HAP-1 (cell line): Measurements from ENCODE around the gene CLASP1.
"Not testable (repeated sequence)": the region's sequence is repeated elsewhere in the genome, so short reads cannot be mapped to it uniquely, and the experiment has no call there.

Source experiments
- DNase-seq, 2 experiments: peaks; one replicate each; pipeline ENCODE4 v3.0.0-alpha.2; 2016 to 2020; ENCODE audit warnings: low spot score in 2 of 2
- H3K27me3 ChIP-seq: fragments of 250-450 bp; sonication (Bioruptor Pico); 2 replicates; pipeline ENCODE4 v1.5.1; 2020; ENCODE audit warnings: low read depth, mild to moderate bottlenecking, moderate library complexity
- H3K36me3 ChIP-seq: fragments of 250-450 bp; sonication (Bioruptor Pico); replicated peaks from 2 replicates; pipeline ENCODE4 v1.5.1; 2020; ENCODE audit warnings: mild to moderate bottlenecking
- H3K4me1 ChIP-seq: fragments of 250-450 bp; sonication (Bioruptor Pico); 2 replicates; pipeline ENCODE4 v1.5.1; 2020; ENCODE audit warnings: mild to moderate bottlenecking
- H3K4me3 ChIP-seq: fragments of 250-450 bp; sonication (Bioruptor Pico); 2 replicates; pipeline ENCODE4 v1.5.1; 2020; ENCODE audit warnings: mild to moderate bottlenecking, moderate library complexity
- H3K9me3 ChIP-seq: fragments of 250-450 bp; sonication (Bioruptor Pico); 2 replicates; pipeline ENCODE4 v1.5.1; 2020; ENCODE audit warnings: mild to moderate bottlenecking, moderate library complexity
- in situ Hi-C: fragments of 300-500 bp; cut with MboI; formaldehyde crosslinking; loops from 3 replicates; pipeline ENCODE4 v1.14.3; 2020; ENCODE audit warnings: low sequenced_read_pairs, inconsistent platforms, mixed read lengths

The CLASP1 gene

DNA sequence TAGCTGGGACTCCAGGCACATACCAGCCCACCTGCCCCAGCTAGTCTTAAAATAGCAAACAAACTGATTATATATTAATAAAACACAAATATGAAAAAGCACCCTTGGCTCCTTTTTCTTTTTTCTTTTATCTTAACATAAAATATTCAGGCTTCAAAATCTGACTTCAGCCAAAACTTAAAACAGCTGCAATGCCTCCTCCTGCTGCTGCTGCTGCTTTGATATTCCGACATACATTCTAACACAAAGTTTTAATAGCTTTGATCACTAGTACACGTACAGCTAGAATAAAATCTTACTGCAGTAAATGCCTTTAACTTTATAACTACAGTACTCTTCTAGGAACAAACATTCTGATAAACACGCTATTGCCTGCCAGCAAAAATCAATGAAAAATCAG, 190.0 kb downstream of the CLASP1 start:
- H3K4me1 ChIP-seq, result peaks cover 5% of the 10 kb centered on the region; the same call in 1 of the 2 replicates
- H3K27me3 ChIP-seq, result no peaks in the 10 kb centered on the region
- no peaks in the 10 kb centered on the region for H3K9me3 ChIP-seq
- no peak for DNase-seq
- H3K4me3 ChIP-seq, result no peak overlapping the region
- in situ Hi-C loops, result no loop called here
- peaks cover 6% of the 10 kb centered on the region for H3K36me3 ChIP-seq

DNA sequence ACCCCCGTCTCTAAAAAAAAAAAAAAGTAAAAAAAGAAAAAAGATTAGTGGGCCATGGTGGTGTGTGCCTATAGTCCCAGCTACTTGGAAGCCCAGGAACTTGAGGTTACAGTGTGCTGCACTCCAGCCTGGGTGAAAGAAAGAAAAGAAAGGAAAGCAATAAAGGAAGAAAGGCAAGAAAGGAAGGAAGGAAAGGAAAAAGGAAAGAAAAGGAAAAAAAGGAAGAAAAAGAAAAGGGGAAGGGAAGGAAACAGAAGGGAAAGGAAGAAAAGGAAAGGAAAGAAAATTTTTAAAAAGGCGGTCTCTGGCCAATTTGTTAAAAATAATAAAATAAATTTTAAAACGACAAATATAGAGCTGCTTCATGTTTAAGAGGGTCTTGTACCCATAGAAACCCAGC, 192.9 kb downstream of the CLASP1 start:
- peaks cover 11% of the 10 kb centered on the region for H3K36me3 ChIP-seq
- peaks cover 5% of the 10 kb centered on the region for H3K4me1 ChIP-seq
- in situ Hi-C loops, result no loop called here
- no peaks in the 10 kb centered on the region for H3K27me3 ChIP-seq
- no peak for DNase-seq
- no peak overlapping the region for H3K4me3 ChIP-seq
- no peaks in the 10 kb centered on the region for H3K9me3 ChIP-seq

GRCh38 chr2:121455446-121455845, 193.8 kb downstream of the CLASP1 start:
- Histone ChIP-seq H3K36me3 (peaks cover 18% of the 10 kb centered on the region), H3K27me3 (no peaks in the 10 kb centered on the region), H3K4me3 (no peak overlapping the region), H3K9me3 (no peaks in the 10 kb centered on the region), H3K4me1 (peaks cover 2% of the 10 kb centered on the region)
- DNase-seq, result no peak
- in situ Hi-C loops, result no loop called here

DNA sequence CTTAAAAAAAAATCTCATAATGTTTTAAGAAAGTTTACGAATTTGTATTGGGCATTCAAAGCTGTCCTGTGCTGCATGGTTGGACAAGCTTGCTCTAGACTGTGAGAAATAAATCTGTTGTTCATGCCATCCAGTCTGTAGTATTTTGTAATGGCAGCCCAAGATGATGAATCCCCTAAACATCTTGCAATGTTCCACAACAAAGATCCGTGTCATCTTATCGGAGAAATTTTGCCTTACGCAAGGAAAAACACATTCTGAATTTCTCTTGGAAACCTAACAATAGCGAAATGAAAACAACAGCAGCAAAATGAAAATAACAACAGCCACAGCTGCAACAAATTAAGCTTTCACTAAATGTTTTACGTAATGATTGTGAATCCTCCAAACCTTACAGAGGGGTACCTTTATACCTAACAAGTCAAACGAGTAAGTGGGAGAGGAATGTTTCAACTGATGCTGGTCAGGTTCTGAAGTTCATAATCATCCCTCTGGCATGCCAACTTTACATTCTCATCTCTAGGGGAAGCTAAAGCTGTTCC, 194.6 kb downstream of the CLASP1 start:
- Histone ChIP-seq H3K9me3 (no peaks in the 10 kb centered on the region), H3K27me3 (no peaks in the 10 kb centered on the region), H3K4me3 (no peak overlapping the region), H3K36me3 (peaks cover 23% of the 10 kb centered on the region), H3K4me1 (no peaks in the 10 kb centered on the region; the same call in 1 of the 2 replicates)
- in situ Hi-C loops, result no loop called here
- no peak for DNase-seq

- Histone ChIP-seq H3K36me3 (peaks cover 47% of the 10 kb centered on the region), H3K27me3 (no peaks in the 10 kb centered on the region), H3K4me3 (no peak overlapping the region), H3K4me1 (no peaks in the 10 kb centered on the region; the same call in 1 of the 2 replicates), H3K9me3 (no peaks in the 10 kb centered on the region)
- no peak for DNase-seq
- in situ Hi-C loops, result no loop called here
Observed at GRCh38 chr2:121451398-121451797, 197.9 kb downstream of the CLASP1 start.

DNA sequence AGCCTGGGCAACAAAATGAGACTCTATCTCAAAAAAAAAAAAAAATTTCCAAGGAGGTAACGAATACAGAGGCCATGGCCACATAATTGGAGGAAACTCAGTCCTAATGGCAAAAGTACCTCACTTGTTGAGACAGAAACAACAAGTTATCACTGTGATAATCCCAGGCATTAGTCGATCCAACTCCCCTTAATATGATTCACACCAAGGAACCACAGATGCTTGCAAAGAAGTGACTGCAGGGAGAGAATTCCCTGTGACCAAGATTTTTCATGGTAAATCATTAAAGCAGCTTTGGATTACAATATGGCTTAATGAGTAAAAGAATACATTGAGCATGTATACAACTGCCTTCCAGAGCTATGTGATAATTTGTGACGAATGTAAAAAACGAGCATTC, 199.0 kb downstream of the CLASP1 start:
- Histone ChIP-seq H3K4me3 (no peak overlapping the region), H3K36me3 (peaks cover 56% of the 10 kb centered on the region), H3K9me3 (no peaks in the 10 kb centered on the region), H3K27me3 (no peaks in the 10 kb centered on the region), H3K4me1 (no peaks in the 10 kb centered on the region; the same call in 1 of the 2 replicates)
- in situ Hi-C loops, result no loop called here
- no peak for DNase-seq

DNA sequence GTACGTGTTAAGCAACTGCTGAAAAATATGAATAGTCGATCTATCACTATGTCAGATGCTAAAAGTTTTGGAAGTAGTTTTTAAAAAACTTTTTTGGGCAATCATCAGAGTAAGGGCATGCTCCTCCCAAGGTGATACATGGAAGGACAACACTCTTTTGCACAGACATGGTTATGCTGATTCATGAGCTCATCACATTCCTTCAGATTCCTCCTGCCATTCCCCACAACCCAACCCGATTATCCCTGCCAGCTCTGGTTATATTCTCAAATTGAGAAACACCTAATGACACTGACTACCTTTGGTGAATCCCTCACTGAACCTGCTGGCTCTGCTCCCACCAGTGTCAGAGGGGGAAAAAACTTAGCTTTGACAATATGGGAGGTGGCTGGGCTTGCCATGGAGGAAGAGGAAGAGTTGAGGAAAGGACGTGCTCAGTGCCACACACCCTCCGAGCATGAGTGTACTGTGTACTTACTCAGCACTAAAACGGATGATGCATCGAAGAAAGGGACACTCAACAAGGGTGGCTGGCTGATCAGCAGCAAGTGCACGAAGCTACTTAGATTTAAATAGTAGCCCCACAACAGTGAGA, 202.5 kb downstream of the CLASP1 start:
- Histone ChIP-seq H3K4me3 (no peak overlapping the region), H3K36me3 (peaks cover 71% of the 10 kb centered on the region), H3K4me1 (no peaks in the 10 kb centered on the region), H3K27me3 (no peaks in the 10 kb centered on the region), H3K9me3 (no peaks in the 10 kb centered on the region)
- no peak for DNase-seq
- in situ Hi-C loops, result no loop called here

DNA sequence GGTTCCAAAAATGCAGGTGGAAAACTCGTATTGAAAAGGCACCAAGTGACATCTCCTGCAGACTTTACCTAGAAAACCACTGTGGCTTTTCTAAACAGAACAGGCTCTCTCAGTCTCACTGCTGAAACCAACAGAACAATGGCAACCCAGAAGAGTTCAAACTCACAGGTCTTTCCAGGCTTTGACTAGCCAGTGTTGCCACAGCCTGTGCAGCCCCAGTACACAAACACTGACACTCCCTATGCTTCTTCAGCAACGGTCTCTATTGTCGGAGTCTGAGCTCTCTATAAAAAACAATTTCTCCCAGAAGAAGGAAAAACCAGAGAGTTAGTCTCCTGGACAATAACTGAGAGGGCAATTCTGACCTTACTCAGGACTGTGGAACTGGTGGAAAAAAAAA, 206.4 kb downstream of the CLASP1 start:
- DNase-seq, result no peak
- in situ Hi-C loops, result no loop called here
- Histone ChIP-seq H3K36me3 (peaks cover 47% of the 10 kb centered on the region), H3K27me3 (no peaks in the 10 kb centered on the region), H3K9me3 (no peaks in the 10 kb centered on the region), H3K4me1 (no peaks in the 10 kb centered on the region), H3K4me3 (no peak overlapping the region)

DNA sequence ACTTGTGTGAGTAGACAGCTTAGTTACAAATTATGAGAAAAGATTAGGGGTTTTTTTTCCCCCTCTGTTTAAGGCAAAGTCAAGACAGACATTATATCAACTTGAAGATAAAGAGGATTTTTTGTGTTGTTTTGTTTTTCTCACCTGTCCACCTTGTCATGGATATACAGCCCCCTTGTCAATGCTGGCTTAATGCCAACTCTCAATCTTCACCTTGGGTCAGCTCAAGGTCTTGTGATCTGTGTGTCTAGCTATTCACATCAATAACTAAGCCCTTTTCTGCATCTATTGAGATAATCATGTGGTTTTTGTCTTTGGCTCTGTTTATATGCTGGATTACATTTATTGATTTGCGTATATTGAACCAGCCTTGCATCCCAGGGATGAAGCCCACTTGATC, 211.0 kb downstream of the CLASP1 start:
- H3K36me3 ChIP-seq, in situ Hi-C loops, DNase-seq, H3K27me3 ChIP-seq, H3K9me3 ChIP-seq, H3K4me3 ChIP-seq, H3K4me1 ChIP-seq: not testable (repeated sequence)

DNA sequence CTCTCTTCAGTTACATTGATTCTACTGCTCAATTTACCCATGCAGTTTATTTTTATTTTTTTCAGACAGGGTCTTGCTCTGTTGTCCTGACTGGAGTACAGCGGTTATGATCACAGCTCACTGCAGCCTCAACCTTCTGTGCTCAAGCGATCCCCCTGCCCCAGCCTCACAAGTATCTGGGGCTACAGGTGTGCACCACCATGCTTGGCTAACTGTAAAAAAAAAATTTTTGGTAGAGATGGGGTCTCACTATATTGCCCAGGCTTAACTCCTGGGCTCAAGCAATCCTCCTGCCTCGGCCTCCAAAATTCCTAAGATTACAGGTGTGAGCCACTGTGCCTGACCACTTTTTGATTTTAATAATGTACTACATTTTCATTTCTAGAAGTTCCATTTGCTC, 212.3 kb downstream of the CLASP1 start:
- no peaks in the 10 kb centered on the region for H3K27me3 ChIP-seq
- DNase-seq, result no peak
- no peaks in the 10 kb centered on the region for H3K4me1 ChIP-seq
- in situ Hi-C loops, result no loop called here
- H3K4me3 ChIP-seq, result no peak overlapping the region
- H3K9me3 ChIP-seq, result no peaks in the 10 kb centered on the region
- peaks cover 6% of the 10 kb centered on the region; the same call in 1 of the 2 replicates for H3K36me3 ChIP-seq

DNA sequence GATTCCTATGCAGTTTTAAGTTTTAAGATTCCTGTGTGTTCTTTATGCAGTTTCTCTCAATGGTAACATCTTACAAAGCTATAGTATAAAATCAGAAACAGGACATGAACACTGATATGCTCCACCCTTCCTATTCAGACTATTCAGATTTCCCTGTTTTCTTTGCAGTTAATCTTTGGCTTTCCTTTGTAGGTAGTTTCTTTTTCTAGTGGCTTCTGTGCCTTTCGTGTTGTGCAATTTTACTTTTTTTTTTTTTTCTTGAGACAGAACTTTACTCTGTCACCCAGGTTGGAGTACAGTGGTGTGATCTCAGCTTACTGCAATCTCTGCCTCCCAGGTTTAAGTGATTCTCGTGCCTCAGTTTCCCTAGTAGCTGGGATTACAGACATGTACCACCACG, 213.5 kb downstream of the CLASP1 start:
- peaks cover 6% of the 10 kb centered on the region; the same call in 1 of the 2 replicates for H3K36me3 ChIP-seq
- no peaks in the 10 kb centered on the region for H3K9me3 ChIP-seq
- no peaks in the 10 kb centered on the region for H3K27me3 ChIP-seq
- H3K4me1 ChIP-seq, result no peaks in the 10 kb centered on the region
- in situ Hi-C loops, result no loop called here
- H3K4me3 ChIP-seq, result no peak overlapping the region
- DNase-seq, result no peak

DNA sequence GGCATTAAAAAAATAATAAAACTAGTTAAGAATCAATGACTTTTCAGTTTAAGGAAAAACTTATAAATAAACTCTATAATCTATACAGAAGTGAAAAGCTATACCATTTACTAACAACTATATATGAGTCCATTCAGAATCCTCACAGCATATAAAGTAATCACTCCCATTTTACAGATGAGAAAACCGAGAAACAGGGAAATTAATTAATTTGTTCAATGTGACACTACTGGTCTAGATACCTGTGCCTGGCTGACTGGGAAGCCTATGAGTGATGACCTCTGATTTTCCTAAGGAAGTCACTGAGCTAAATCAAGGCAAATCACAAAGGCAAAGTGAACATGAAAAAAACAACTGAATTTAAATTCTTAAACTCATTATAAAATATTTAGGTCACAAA, 218.0 kb downstream of the CLASP1 start:
- Histone ChIP-seq H3K4me3 (no peak overlapping the region), H3K9me3 (no peaks in the 10 kb centered on the region), H3K36me3 (peaks cover 10% of the 10 kb centered on the region), H3K27me3 (no peaks in the 10 kb centered on the region), H3K4me1 (peaks cover 9% of the 10 kb centered on the region; the same call in 1 of the 2 replicates)
- DNase-seq, result no peak
- in situ Hi-C loops, result no loop called here

- Histone ChIP-seq H3K27me3 (no peaks in the 10 kb centered on the region), H3K4me3 (no peak overlapping the region), H3K9me3 (no peaks in the 10 kb centered on the region), H3K36me3 (peaks cover 10% of the 10 kb centered on the region), H3K4me1 (peaks cover 9% of the 10 kb centered on the region; the same call in 1 of the 2 replicates)
- in situ Hi-C loops, result no loop called here
- no peak for DNase-seq
Observed at GRCh38 chr2:121429927-121430520, 219.2 kb downstream of the CLASP1 start.

DNA sequence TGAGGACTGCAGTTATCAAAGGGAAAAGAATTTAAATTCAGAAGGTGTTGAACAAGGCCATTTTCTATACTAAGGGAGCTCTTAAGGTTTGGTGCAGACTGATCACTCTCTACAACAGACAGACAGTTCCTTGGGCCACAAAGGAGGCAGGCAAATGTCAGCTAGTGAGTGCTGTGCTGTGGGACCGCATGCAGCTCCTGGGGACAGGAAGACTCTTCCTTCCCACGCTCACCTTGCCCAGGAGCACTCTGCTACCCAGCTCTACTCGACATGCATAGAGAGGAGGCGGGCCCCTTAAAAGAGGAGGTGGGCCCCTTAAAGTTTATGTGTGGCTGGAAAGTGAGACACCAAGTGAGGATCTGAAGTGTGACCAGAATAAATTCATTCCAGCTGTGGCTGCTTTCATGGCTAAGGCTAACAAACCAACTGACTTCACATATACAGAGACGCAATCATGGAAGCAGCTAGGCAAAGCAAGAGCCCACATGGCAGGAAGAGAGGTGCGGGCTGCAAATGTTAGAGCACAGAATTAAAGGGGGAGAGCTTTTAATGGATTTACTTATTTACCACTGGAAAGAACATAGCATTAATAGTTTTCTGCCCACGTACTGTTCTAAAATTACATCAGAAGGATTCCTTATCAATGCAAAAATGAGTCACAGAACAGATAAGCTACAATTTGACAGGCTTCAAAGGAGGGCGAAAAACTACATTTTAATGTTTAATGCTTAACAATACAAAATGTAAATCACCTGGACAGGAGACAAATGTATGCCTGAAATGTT, 220.0 kb downstream of the CLASP1 start:
- Histone ChIP-seq H3K4me1 (peaks cover 9% of the 10 kb centered on the region; the same call in 1 of the 2 replicates), H3K27me3 (no peaks in the 10 kb centered on the region), H3K9me3 (no peaks in the 10 kb centered on the region), H3K36me3 (peaks cover 10% of the 10 kb centered on the region), H3K4me3 (no peak overlapping the region)
- in situ Hi-C loops, result no loop called here
- no peak for DNase-seq
